T47D (cell line): Measurements from ENCODE around the gene LENG9.
"Not testable (repeated sequence)": the region's sequence is repeated elsewhere in the genome, so short reads cannot be mapped to it uniquely, and the experiment has no call there.

Source experiments
- DNase-seq, 2 experiments: peaks; one replicate each; pipeline versions ENCODE4 v3.0.0 to v3.0.0-alpha.2; 2011 to 2012; ENCODE audit warnings: low read depth in 1 of 2, low spot score in 1 of 2
- JUND ChIP-seq: IDR thresholded peaks from 2 replicates; pipeline ENCODE4 v1.6.1; 2012; ENCODE audit warnings: low read depth
- in situ Hi-C: cut with HindIII; loops from 2 replicates; pipeline ENCODE4 v1.10.0; 2016; ENCODE audit warnings: low sequenced_read_pairs, low pct_unique_long_range_greater_than_20kb

The LENG9 gene

GRCh38 chr19:54470991-54471782, 7.6 kb upstream of the LENG9 start:
- DNase-seq = peak; percentile 28 to 38
- TF ChIP-seq JUND = no peak
- in situ Hi-C loops = no loop called here

DNA sequence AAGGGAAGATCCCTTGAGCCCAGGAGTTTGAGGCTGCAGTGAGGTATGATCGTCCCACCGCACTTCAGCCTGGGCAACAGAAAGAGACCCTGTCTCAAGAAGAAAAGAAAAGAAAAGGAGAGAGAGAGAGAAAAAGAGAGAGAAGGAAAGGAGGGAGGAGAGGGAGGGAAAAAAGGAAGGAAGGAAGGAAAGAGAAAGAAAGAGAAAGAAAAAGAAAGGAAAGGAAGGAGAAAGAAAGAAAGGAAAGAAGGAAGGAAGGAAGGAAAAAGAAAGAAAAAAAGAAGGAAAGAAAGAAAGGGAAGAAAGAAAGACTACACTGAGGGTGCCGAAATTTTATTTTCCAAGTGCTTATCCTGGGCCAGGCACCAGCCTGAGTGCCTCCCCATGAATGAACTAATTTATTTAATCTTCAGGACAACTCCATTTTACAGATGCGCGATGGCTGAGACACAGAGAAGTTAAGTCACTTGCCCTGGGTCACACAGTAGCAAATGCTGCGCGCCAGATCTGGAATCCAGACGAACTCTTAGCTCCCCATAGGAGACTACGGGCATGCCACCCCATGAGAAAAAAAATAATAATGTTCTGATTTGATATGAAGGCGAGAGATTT, 6.8 kb upstream of the LENG9 start:
- in situ Hi-C loops = no loop called here

GRCh38 chr19:54469496-54469934, 5.9 kb upstream of the LENG9 start:
- no peak for DNase-seq
- TF ChIP-seq JUND = no peak
- in situ Hi-C loops = no loop called here

More for the DNA sequence above, 6.8 kb upstream of the LENG9 start:
- DNase-seq = no peak
- TF ChIP-seq JUND = no peak

DNA sequence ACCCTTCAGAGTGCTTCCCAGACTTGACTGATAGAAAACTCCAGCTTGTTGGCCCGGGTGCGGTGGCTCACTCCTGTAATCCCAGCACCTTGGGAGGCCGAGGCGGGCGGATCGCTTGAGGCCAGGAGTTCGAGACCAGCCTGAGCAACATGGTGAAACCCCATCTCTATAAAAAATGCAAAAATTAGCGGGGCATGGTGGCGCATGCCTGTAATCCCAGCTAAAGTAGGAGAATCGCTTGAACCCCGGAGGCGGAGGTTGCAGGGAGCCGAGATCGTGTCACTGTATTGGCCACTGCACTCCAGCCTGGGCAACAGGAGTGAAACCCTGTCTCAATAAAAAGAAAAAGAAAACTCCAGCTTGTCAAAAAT, 2.5 kb upstream of the LENG9 start:
- DNase-seq, in situ Hi-C loops: not testable (repeated sequence)

- no peak for TF ChIP-seq JUND
- in situ Hi-C loops = no loop called here
- no peak for DNase-seq
Measured at GRCh38 chr19:54465426-54466109, 2.0 kb upstream of the LENG9 start.

- TF ChIP-seq JUND = no peak
- peak; percentile 66 to 93 for DNase-seq
- in situ Hi-C loops = no loop called here
Measured at GRCh38 chr19:54464630-54465425, 1.2 kb upstream of the LENG9 start.

DNA sequence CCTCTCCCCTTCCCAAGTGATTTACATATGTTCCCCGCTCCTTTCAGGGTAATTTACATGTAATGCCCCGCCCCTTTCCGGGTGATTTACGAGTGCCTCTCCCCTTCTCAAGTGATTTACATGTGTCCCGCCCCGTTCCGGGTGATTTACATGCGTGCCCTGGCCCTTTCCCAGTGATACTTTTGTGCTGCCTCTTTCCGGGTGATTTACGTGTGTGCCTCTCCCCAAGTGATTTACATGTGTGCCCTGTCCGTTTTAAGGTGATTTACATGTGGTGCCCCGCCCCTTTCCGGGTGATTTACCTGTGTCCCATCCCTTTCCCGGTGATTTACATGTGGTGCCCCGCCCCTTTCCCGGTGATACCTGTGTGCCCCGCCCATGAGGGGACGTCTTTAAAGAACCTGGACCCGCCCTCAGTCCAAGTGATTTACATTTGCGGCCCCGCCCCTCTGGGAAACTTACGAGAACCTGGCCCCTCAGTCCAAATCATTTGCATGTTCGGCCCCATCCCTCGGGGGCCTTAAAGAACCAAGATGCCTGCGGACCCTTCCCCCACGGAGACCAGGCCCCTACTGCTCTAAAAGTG, 559 bp upstream of the LENG9 start:
- in situ Hi-C loops = no loop called here
- peak; percentile 66 to 99 for DNase-seq
- no peak for TF ChIP-seq JUND

GRCh38 chr19:54462655-54463530, 685 bp downstream of the LENG9 start:
- no peak for TF ChIP-seq JUND
- in situ Hi-C loops = no loop called here
- peak in 1 of 2 experiments; percentile 67 for DNase-seq

GRCh38 chr19:54462047-54462654, 1.4 kb downstream of the LENG9 start:
- in situ Hi-C loops = no loop called here
- TF ChIP-seq JUND = no peak
- DNase-seq = no peak

- no peak for TF ChIP-seq JUND
- DNase-seq = no peak
- in situ Hi-C loops = no loop called here
Measured at GRCh38 chr19:54461613-54462012, 2.0 kb downstream of the LENG9 start.

DNA sequence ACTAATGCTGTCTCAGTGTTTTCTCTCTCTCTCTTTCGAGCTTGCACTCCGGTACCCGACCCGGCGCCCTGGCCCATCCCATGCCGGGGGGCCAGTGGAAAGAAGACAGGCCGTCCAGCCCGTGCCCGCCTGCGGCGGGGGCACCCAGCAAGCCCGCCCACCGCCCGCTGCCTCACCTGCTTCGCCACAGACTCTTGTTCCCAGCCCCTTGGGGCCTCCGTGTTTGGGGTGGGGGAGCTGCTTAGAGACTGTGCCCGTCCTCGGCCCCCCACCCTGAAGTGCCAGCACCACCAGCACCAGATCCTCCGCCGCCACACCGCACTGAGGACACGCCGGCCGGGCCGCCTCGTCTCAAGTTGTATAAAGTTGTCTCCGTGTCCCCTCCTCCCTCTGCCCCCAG, 2.4 kb downstream of the LENG9 start:
- no peak for TF ChIP-seq JUND
- DNase-seq = no peak
- in situ Hi-C loops = no loop called here
